ENCODE results near the gene EFCAB6. TPM values are rescaled to one million over a fixed set of nuclear protein-coding genes. Genes with fewer than 3 reads are reported as not detected.

EFCAB6 gene
- total and polyA plus RNA-seq, 11 donors: 0.53 to 2.3 (median 1.5) TPM

DNA sequence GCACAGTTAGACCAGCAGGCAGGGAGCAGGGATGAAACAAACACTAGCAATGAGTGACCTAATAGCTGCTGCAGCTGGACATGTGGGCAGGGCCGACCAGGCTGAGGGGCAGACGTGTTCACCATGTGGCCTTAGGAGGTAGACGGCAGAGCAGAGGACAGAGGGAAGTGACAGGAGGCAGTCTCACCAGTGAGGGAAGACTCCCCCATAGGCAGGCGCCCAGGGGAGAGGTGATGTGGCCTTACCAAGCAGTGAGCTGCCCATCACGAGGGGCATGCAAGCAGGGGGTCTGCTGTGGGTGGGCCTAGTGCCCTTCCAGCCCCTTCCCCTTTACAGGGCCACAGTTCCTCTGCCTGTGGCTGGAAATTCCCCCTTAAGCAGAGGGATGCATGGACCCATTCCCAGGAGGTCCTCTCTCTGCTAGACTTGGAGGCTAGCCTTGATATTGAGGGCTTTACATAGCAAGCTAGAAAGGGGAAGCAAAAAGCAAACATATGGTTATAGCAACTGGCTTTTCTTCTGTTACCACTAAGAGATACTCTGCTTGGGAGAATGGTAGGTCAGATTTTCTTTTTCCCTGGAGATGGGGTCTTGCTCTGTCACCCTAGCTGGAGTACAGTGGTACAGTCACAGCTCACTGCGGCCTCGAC is 332.7 kb downstream of the EFCAB6 start:
- intact Hi-C loops (cut with DNase I): no loop called here
- H3K27ac ChIP-seq: no peak overlapping the region
- no peaks in the 10 kb centered on the region for H3K4me1 ChIP-seq
- DNase-seq (no peak), ATAC-seq (no peak)
- 76 to 82% (median 79%) methylated on average over 7 of the region's 7 CpGs for WGBS, 4 donors
- H3K4me3 ChIP-seq: no peak overlapping the region
- H3K36me3 ChIP-seq: no peaks in the 10 kb centered on the region
- H3K27me3 ChIP-seq: peaks cover 0 to 10% (median 0%) of the 10 kb centered on the region in 9 donors
- TF ChIP-seq, protein P1, sequence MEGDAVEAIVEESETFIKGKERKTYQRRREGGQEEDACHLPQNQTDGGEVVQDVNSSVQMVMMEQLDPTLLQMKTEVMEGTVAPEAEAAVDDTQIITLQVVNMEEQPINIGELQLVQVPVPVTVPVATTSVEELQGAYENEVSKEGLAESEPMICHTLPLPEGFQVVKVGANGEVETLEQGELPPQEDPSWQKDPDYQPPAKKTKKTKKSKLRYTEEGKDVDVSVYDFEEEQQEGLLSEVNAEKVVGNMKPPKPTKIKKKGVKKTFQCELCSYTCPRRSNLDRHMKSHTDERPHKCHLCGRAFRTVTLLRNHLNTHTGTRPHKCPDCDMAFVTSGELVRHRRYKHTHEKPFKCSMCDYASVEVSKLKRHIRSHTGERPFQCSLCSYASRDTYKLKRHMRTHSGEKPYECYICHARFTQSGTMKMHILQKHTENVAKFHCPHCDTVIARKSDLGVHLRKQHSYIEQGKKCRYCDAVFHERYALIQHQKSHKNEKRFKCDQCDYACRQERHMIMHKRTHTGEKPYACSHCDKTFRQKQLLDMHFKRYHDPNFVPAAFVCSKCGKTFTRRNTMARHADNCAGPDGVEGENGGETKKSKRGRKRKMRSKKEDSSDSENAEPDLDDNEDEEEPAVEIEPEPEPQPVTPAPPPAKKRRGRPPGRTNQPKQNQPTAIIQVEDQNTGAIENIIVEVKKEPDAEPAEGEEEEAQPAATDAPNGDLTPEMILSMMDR (IDR thresholded peaks at IDR 0.05): no peak
- TF ChIP-seq POLR2A (IDR thresholded peaks at IDR 0.05): no peak
- no peaks in the 10 kb centered on the region for H3K9me3 ChIP-seq

Other genes with a start within 250 kb of the EFCAB6 start
- under 1 TPM in 3 of 9 donors, not detected in 6; 0.07 to 0.92 (median 0.21) TPM for gene SULT4A1, start 50.2 kb upstream of the EFCAB6 start, total RNA-seq
- gene SULT4A1, start 50.2 kb upstream of the EFCAB6 start, polyA plus RNA-seq: under 1 TPM; 0.19 to 0.24 TPM
- not detected for gene PNPLA5, start 79.7 kb upstream of the EFCAB6 start, total RNA-seq
- gene PNPLA5, start 79.7 kb upstream of the EFCAB6 start, polyA plus RNA-seq: not detected
- gene PNPLA3, start 111.5 kb upstream of the EFCAB6 start, total RNA-seq: 1 to 10 TPM in 1 of 9 donors, under 1 TPM in 3, not detected in 5; 0.16 to 1.9 (median 0.23) TPM
- under 1 TPM; 0.11 to 0.18 TPM for gene PNPLA3, start 111.5 kb upstream of the EFCAB6 start, polyA plus RNA-seq
- gene SAMM50, start 143.1 kb upstream of the EFCAB6 start, total RNA-seq: 10 to 100 TPM; 53.2 to 74.8 (median 68.5) TPM
- 10 to 100 TPM; 32.5 to 54.7 TPM for gene SAMM50, start 143.1 kb upstream of the EFCAB6 start, polyA plus RNA-seq
- 100 to 1,000 TPM in 5 of 9 donors, 10 to 100 TPM in 4; 73.8 to 172 (median 116) TPM for gene PARVB, start 212.0 kb upstream of the EFCAB6 start, total RNA-seq
- gene PARVB, start 212.0 kb upstream of the EFCAB6 start, polyA plus RNA-seq: 10 to 100 TPM; 54.9 to 63.5 TPM

Measured in heart left ventricle (tissue), 16 donors.